ENCODE data around the gene LRP1B.

The LRP1B gene

GRCh38 chr2:140949932-140950331 is 1180.9 kb downstream of the LRP1B start:
- DNase-seq: no peak

- DNase-seq: no peak
Observed at GRCh38 chr2:140947236-140947635, 1183.6 kb downstream of the LRP1B start.

DNA sequence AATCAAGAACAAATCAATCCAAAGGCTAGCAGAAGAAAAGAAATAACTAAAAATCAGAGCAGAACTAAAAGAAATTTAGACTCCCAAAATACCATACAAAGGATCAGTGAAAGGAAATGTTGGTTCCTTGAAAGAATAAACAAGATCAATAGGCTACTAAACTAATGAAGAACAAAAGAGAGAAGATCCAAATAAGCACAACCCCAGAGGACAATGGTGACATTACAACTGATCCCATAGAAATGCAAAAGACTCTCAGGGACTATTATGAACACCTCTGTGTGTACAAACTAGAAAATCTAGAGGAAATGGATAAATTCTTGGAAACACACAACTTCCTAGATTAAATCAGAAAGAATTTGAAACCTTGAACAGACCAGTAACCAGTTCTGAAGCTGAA is 1186.9 kb downstream of the LRP1B start:
- DNase-seq: no peak

- no peak for DNase-seq
Observed at GRCh38 chr2:140942284-140942683, 1188.5 kb downstream of the LRP1B start.

- no peak for DNase-seq
Observed at GRCh38 chr2:140929849-140930248, 1201.0 kb downstream of the LRP1B start.

- no peak for DNase-seq
Observed at GRCh38 chr2:140918426-140918825, 1212.4 kb downstream of the LRP1B start.

DNA sequence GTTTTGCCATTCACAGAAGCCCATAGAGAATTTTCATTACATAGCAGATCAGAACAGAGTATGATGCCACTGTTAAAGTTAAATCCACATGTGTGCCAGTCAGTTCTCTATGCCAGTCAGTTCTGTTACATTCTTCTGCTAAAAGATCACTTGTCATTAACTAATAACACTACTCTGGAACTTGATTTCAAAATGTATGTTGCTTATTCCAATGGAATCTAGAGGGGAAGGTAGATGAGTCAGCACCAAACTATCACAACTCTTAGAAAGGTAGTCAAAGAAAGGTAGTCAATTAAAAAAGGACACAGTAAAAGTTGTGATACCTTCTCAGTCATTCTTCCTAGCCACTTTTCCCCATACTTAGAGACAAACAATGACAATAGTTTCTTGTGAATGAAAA is 1214.4 kb downstream of the LRP1B start:
- DNase-seq: no peak

DNA sequence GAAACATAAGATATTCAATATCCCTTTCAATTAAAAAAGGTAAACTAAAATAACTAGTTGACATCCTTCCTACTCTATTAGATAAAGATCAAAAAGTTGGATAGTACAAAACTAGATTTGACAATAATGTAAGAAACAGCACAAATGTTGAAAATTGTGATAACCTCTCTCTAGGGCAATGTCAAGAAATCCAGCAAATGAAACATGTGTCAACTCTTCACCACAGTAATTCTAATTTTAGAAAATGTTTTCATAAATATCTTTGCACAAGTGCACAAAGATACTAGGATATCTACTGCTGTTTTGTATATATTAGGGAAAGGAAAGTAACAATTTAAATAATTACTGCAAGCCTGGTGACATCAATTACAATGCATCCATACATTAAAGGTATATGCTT is 1220.1 kb downstream of the LRP1B start:
- no peak for DNase-seq

DNA sequence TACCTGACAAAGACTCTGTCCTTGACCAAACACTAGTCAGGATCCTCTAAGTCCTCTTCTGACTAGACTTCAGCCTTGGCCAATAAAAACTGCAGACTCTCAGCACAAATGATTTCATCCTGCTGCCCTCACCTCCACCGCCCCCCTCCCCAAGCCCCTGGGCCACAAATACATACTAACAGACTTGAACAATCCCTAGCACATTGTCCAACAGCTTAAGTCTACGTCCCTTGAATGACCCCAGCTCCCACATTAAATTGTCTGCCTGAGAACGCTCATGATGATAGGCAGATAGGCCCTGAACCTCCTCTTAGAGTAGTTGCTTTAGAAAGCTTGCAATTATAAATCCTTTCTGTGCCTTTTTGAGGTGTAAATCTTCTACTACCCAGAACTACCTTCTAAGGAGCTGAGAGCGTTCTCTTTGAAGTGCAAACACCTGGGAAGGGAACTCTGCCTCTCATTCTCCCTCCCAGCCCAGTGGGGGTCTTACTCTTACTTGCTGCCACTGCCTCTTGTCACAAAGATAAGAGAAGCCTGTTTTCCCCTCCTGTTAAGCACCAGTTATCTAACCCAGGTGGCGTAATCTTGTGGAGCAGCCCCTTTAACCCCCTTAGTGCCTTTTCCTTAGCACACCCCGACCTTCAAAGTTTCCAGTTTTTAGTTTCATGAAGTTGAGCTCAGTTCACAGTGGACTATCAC is 1225.6 kb downstream of the LRP1B start:
- DNase-seq: no peak

GRCh38 chr2:140895378-140895777 is 1235.4 kb downstream of the LRP1B start:
- DNase-seq: no peak

- no peak for DNase-seq
Observed at GRCh38 chr2:140893685-140894084, 1237.1 kb downstream of the LRP1B start.

GRCh38 chr2:140892911-140893637 is 1237.7 kb downstream of the LRP1B start:
- DNase-seq: no peak

GRCh38 chr2:140892436-140892835 is 1238.4 kb downstream of the LRP1B start:
- DNase-seq: no peak

DNA sequence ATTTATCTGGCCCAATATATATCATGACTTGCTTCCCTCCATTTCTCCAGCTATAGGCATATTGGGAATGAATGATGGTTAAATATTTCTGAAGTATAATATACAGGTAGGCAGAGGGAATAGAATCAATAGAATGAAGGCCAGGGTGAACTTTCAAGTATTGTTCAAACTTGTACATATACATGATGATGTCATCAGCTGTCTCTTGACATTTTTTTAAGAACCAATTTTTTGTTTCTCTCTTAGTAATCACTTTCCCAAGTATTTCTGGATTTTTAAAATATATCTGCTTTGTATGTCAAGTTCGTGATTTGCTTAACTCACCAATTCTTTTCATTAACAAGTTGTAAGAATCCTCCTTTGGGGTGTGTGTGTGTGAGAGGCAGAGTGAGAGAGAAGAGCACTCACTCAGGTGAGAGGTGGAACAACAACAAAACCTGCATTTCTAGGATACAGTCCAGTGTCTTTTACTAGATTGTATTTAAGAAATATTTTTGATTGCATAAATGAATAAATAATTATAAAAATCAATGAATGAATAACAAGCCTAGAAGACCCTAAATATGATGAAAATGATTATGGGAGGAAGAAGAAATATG is 1239.1 kb downstream of the LRP1B start:
- DNase-seq: no peak

- no peak for DNase-seq
Observed at GRCh38 chr2:140882671-140883620, 1247.9 kb downstream of the LRP1B start.

DNA sequence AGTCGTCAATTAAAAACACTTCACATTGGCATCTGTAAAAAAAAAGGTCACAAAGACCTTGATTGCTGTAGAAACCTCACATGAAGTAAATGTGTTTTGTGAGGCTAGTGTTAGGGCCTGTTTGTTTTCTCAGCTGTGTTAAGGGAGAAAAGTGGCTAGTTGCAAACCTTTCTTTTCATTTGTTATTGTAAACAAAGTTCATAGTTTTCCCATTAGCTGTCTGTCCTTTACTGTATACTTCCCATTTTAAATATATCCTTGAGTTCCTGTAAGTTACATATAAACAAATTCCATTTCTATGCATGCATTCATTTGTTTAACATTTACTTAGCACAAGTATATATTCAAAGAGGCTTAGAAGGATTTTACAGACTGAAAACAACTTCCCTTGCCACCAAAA is 1250.2 kb downstream of the LRP1B start:
- no peak for DNase-seq

- no peak for DNase-seq
Observed at GRCh38 chr2:140876015-140876414, 1254.8 kb downstream of the LRP1B start.

GRCh38 chr2:140873915-140874531 is 1256.8 kb downstream of the LRP1B start:
- no peak for DNase-seq

DNA sequence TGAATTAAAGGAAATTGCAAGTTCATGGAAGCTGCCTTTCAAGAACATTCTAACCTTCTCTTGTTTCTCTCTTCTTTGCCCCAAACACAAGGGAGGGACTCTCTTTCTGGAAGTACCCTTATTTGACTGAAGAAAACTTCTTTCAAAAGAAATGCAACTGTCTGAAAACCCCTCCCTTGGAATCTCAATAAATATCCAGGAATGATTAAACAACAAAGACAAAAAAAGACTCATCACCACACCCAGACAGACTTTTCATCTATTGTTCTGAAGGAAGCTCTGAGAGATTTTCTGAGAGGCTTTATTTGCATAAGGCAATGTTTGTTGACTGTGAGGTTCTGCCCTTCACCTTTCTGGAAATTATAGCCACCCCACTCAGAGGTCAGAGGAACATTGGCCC is 1260.9 kb downstream of the LRP1B start:
- DNase-seq: no peak

- DNase-seq: no peak
Observed at GRCh38 chr2:140869107-140869506, 1261.7 kb downstream of the LRP1B start.

- DNase-seq: no peak
Observed at GRCh38 chr2:140865837-140866236, 1265.0 kb downstream of the LRP1B start.

DNA sequence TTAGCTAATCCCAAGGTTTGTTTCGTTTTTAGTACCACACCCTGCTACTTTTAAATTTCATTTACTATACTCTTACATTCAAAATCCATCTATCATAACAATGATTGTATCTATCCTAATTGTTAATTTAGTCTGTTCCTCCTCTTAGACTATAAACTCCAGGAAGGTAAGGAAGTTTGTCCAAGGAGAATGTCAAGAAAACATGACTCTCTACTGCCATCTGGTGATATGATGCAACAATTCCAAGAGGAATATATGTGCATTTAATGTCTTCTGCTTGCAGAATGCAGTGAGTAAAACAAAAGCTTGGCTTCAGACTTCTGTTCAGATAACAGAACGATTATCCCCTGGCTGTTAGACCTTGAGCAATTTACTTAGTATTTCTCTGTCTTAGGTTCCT is 1267.1 kb downstream of the LRP1B start:
- DNase-seq: no peak

- no peak for DNase-seq
Observed at GRCh38 chr2:140862181-140862580, 1268.6 kb downstream of the LRP1B start.

All from activated CD4-positive, CD25-positive, alpha-beta regulatory T cell treated with anti-CD3 and anti-CD28 coated beads, Interleukin-2, amount 50 U/mL, for 72 hours (primary cell).